HG02840 (cell line): ENCODE results near the gene OR52D1.

Source experiments
- ATAC-seq: cut with Tn5 transposase; IDR thresholded peaks from one replicate; pipeline ENCODE4 v1.9.1; 2021; ENCODE audit warnings: mild to moderate bottlenecking, moderate library complexity, moderate number of reproducible peaks; ENCODE audit not compliant: unreplicated experiment, low FRiP score

Gene OR52D1

DNA sequence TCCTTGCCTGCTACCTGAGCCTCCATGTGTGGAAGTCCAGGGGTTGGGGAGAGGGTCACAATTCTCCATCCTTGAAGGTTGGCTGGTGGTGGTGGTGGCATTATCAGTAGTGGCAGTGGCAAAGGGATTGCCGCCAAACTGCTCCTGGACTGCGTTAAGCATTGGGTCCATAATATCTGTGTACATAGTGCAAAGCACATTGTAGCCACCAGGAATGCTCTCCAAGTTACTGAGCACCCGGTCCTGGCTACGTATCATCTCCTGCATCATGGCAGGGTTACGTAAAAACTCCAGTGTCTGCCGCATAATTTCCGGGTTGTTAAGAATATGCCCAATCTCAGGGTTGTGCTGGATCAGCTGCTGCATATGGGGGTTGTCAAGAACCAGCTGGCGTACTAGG is 20.1 kb downstream of the OR52D1 start:
- no peak for ATAC-seq

DNA sequence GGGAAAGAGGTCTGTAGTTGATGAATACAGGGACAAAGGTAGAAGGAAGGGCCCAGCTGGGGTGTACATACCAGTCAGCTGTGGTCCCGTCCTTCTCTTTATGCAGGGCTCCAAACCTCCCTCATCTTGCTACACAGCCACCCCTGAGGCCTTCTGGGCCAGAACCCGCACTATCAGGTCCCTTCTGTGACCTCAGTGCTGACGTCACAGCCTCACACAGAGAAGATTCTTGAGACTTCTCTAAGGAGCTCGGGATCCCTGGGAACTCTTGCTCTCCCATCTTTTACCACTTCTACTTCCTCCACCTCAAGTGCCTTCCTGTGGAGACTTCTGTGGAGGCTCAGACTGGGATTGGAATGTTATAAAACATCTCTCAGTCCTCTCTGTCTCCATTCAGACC is 21.3 kb downstream of the OR52D1 start, which contains the start of gene UBQLN3:
UBQLN3 (minus strand) TSS at position 155 of the 400 bp plus-strand sequence. CDS start 399 bp downstream, outside the sequence.
- ATAC-seq = no peak

DNA sequence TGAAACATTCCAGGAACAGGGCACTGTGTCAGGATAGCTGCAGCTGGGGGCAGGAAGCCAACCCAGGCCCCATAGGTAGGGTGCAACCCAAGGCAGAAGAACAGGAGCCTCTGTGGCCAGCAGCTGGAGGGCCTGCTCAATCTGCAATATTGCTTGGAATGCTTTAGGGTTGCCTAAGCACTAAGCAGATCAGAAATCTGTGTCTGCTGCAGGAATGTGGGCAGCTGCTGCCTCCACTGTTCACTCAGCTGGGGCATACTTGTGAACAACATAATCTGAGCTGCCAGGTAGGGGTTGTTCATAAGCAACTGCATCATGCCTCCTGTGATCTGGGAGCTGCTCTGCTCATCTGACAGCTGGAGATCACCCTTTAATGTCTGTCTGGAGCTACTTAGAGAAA is 26.4 kb downstream of the OR52D1 start:
- no peak for ATAC-seq

DNA sequence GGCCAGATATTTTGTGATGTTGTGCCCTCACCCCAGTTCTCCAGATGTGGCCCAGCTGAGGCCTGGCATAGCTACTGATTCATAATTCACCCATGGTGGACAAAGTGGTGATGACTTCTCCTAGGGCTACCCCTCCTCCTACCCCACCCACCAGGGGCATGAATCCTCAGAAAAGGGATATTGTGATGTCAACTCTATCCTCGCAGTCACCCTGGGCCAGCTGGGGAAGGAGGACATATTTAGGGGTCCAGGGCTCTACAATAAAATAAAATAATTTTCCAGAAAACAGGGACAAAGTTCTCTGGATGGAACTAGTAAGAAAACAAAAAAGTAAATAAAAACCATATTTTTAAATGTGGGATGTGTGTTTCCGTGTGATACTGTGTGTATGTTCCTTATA is 28.1 kb downstream of the OR52D1 start, which contains the start of gene UBQLNL:
UBQLNL (minus strand) TSS at position 101 of the 400 bp plus-strand sequence. CDS start 258 bp downstream, outside the sequence.
- ATAC-seq = no peak

DNA sequence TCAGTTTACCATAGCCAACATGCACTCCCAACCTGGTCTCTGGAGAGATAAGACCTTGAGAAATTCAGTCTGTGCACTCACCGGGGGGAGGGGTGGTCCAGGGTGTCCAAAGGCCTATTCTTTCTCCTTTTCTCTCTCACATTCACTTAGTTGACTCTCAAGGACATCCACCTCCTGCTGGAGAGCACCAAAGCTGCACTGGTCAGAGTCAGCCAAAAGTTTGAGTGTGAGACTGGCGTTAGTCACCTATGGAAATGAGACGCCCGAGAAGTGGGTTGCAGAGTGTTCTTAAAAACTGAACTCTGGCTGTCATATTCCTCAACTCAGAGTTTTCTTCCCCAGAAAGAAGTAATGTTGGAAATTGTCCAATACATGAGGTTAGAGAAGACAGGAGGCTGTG is 33.1 kb downstream of the OR52D1 start:
- ATAC-seq = no peak

DNA sequence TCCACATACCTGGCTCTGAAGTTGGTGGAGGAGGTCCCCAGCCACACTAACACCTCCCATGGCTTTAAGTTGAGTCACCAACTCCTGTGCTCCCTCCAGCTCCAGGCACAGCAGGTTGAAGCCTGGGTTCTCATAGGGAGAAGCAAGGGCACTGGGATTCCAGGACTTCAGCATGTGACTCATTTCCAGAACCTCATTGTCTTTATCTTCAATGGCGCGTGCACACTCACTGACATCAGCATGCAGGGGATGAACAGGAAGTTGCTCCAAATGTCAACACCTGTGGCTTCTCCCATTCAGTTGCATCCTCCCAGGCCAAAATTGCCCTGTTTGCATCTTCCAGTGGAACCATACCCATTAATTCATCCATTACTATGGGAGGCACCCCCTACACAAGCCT is 33.8 kb downstream of the OR52D1 start:
- ATAC-seq = no peak

DNA sequence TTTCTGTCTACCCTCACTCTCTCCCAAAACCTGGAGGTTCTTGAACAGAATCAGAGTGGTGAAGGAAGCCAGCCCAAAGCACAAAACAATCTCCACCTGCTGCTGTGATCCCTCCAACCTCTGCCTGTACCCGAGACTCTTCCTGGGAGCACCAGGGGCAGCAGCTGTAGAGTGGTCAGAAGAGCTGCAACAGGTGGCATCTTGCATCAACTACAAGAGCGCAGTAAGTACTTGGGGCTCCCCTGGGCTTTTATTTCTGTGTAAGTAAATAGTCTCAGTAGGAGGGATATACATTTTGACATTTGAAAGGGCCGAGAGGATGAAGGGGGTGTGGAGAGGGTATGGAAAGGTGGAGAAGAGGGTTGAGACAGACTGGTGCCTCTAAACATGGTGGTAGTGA is 36.3 kb downstream of the OR52D1 start:
- ATAC-seq = no peak

DNA sequence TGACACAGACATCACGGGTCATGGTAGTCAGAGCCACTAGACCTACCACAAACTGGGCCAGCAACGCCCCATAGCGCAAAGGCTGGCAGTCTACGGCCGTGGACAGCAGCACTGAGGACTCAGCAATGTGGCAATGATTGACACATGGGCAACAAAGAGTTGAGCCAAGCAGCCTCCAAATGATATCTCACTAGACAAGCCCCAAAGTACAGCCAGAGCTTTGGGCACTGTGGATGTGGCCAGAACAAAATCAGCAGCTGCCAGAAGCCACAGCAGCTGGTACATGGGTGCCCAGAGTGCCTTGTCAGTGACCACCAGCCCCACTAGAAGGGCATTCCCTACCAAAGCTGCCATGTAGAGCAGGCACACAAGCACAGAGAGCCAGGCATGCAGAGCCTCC is 39.2 kb downstream of the OR52D1 start:
- ATAC-seq = no peak

DNA sequence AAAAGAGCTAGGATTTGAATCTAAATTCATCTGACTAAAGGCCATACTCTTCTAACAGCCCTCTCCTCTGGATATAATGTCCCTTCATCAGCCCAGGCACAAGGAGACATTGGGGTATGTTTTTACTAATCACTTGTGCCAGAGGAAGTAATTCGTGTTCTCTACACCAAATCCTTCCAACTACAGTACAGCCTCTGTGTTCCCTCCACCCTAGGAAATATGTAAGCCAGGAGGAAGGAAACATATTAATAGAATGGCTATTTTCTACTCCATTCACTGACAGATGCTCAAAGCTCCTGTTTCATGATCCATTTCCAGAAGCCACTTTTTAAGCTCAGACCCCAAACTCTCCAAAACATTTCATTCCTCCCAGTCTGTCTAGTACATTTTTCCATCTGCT is 40.0 kb downstream of the OR52D1 start:
- ATAC-seq = no peak

DNA sequence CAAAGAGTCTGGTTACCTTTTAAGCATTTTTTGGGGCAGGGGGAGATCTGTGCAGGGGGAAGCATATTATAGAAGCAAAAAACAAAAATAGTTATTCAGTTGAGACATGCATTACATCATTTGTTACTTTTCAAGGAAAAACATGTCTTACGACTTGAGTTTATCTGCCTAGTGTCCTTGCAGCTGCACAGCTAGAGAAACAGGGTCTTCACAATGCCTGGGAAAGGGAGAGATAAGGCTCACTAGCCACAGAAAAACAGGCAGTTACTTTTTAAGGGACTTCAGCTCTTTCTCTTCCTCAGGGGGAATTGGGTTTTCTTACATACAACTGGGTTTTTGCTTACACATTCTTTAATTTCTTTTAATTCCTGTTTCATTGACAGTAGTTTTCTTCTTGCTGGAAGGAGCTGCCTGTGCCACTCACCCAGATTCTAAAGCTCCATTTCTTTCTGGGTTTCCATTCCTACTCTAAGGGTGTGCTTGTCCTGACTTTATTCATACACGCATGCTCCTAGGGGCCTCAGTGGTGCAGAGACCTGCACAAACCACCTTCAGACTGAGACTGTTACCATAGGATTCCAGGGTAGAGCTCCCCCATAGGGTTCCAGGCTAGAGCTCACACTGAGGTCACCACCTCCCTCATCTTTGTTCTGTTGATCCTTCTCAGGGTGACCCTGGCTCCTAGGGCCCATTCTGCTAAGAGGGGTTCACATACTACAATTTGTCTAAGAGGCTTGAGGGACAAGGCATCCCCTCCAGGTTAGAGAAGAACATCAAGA is 42.8 kb downstream of the OR52D1 start:
- ATAC-seq = no peak

DNA sequence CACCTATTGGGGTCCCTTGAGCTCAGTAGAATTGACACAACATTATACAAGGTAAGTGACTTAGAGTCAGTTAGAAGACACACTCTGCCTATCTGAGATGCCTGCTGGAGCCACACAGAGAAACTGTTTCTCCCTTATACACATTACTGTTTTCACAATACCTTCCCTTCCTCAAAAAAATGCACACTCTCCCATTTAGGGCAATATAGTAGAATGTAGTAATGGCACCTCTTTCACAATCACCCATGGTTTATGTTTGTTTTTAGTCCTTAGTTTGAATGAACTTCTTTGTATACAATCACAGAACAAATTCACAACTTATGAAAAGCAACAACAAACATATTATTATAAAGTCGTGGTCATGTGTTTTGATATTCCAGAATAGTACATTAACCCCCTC is 45.6 kb downstream of the OR52D1 start:
- ATAC-seq = no peak

DNA sequence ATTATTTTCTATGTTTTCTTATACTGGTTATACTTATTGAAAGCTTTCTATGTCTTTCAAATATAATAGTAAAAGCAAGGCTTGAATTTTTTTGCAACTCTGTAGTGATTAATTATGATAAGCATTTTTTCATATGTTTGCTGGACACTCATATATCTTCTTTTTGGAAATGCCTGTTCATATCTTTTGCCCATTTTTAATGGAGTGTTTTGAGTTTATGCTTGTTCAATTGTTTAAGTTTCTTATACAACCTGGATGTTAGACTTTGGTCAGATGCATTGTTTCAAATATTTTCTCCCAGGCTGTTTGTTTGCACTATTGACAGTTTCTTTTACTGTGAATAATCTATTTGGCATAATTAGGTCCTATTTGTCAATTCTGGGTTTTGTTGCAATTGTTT is 48.0 kb downstream of the OR52D1 start:
- no peak for ATAC-seq
